Stimulated activated CD8-positive, alpha-beta memory T cell treated with anti-CD3 and anti-CD28 coated beads, Interleukin-4, amount 100 ng/mL, for 4 hours (primary cell): Measurements from ENCODE around the gene USP8.

Experiments used
- DNase-seq, 2 donors: peaks; one replicate each; pipeline ENCODE4 v3.0.0-alpha.2; 2020; ENCODE audit warnings: low read depth in 2 of 2, low spot score in 1 of 2

Gene USP8

DNA sequence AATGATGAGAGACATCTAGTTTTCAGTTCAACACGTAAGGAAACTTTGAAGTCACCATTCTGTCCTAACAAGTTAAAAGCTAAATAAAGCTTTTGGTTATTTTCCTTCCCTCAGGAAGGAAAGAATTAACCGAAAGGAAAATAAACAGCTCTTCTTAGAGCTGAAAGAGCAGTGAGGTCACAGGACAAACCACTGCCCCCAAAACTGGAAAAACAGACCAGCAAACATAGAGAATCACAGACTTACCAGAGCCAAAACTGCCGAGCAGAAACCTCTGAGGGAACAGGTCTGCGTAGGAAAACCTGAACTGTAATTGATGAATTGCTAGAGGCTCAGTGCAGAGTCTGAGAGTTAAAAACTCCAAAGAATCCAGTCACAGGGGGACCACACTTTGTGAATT, 107.6 kb downstream of the USP8 start:
- no peak for DNase-seq

GRCh38 chr15:50542887-50543210, 118.6 kb downstream of the USP8 start:
- no peak for DNase-seq

DNA sequence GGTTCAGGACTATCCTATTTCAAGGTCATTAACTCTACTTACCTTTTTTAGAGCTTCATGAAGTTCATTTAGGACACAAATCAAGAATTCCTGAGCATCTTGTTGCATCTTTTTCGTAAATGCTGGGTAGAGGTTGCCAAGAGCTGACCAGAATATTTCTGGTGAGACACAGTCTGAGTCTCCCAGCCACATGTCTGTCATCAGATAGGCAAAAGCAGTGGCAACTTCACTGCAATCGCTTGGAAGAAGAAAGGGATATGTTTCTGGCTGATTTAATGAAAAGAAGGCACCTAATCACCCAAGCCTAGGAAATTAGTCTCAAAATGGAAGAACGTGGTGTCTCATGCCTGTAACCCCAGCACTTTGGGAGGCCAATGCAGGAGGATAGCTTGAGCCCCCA, 119.4 kb downstream of the USP8 start:
- DNase-seq = no peak

- DNase-seq = no peak
These were observed 120.2 kb downstream of the USP8 start for GRCh38 chr15:50544368-50544767.

DNA sequence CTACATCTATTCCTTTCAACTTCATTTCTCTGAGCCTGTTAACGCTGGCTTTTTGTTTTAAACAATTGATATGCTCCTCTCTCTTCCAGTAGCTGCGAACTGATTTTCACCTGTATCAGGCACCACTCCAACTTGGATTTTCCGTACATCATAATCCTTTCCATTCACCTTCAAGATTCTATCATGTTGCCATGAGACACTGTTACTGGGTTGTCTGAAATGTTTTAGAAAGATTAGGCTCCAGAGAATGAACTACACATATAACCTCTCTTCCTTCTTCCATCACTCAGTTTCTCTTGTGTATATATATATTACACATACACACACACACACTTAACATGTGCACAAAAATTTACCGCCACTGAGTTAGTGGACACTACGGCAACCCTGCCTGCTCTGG, 122.4 kb downstream of the USP8 start, which contains the start of gene USP50:
Gene USP50, minus strand, starts transcription at position 101 of the 400 bp plus-strand sequence. CDS start 141 bp downstream, outside the sequence.
- DNase-seq = no peak

GRCh38 chr15:50549326-50549725, 125.1 kb downstream of the USP8 start:
- no peak for DNase-seq

DNA sequence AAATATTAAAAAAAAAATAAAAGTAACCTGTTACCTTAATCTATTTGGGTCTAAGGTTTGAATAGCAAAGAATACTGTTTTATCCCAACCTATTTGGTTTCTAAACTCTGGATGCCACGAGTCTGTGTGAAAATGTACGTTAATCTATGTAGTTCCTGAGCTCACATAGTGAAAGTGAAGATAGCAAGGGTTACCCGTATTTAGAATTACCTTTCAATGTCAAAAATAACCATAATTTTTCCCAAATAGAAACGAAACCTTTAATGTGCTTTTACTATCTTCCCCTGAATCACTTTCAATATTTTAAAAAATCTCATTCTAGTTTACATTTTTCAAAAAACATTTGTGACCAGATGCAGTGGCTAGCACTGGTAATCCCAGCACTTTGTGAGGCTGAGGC, 128.0 kb downstream of the USP8 start:
- DNase-seq = no peak

- no peak for DNase-seq
These were observed 132.6 kb downstream of the USP8 start for GRCh38 chr15:50556642-50557371.

GRCh38 chr15:50558012-50558411, 133.8 kb downstream of the USP8 start:
- no peak for DNase-seq

DNA sequence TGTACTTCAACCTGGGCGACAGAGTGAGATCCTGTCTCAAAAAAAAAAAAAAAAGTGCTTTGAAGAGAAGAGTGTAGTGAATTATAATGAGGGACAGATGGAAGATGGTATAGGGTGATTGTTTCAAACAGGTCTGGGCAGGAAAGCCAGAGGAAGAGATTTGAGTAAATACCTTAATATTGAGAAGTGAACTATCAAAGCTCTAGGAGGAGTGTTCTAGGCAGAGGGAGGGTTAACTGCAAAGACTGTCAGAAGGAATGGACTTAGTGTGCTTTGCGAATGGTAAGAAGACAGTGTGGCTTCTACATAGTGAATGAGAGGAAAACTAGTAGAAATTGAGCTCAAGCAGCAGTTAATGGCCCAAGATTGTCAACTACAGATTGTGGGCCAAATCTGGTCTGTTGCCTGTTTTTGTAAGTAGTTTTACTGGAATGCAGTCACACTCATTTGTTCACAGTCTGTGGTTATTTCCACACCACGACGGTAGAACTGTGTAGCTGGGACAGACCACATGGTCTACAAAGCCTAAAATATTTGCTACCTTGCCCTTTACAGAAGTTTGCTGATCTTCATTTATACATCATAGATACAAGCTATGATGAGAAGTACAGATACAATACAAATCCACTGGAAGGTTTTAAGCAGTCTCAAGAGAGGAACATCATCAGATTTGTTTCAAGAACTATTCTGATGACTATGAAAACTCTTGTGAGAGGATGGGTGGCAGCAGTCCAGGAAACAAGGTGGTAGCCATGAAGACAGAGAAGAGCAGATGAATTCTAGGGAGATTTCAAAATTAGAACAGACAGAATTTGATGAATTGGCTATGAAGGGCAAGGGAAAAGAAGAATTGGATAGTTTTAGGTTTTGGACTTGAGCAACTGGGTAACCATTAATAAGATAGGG, 138.8 kb downstream of the USP8 start:
- DNase-seq = no peak

GRCh38 chr15:50563756-50564155, 139.6 kb downstream of the USP8 start:
- DNase-seq = no peak
